Gastrocnemius medialis (tissue), 4 donors: Measurements from ENCODE around the gene GNAQ. TPM values are rescaled to one million over a fixed set of nuclear protein-coding genes. Genes with fewer than 3 reads are reported as not detected.

Experiments
- ATAC-seq, 2 donors: fragments of 150-250 bp; one replicate each; pipeline ENCODE4 v1.9.1; 2016
- DNase-seq, 2 donors: peaks; one replicate each; pipeline ENCODE4 v3.0.0-alpha.2; 2019
- H3K27ac ChIP-seq, 4 donors: fragments of 200-600 bp; sonication (generic); 1 replicate in 1 of 4; 2 replicates in 3 of 4; pipeline ENCODE4 v1.5.1; 2016 to 2018; ENCODE audit warnings: mild to moderate bottlenecking in 2 of 4, moderate library complexity in 1 of 4
- H3K27me3 ChIP-seq, 3 donors: fragments of 200-600 bp; sonication (generic) in 2 of 3; 1 replicate in 1 of 3; 2 replicates in 2 of 3; pipeline versions ENCODE4 v1.5.1 to v1.6.0; 2016 to 2019; ENCODE audit warnings: mild to moderate bottlenecking in 1 of 3, moderate library complexity in 1 of 3
- H3K36me3 ChIP-seq, 2 donors: fragments of 200-600 bp; sonication (generic) in 1 of 2; one replicate each; pipeline ENCODE4 v1.5.1; 2017 to 2018
- H3K4me1 ChIP-seq, 2 donors: fragments of 200-600 bp; sonication (generic) in 1 of 2; one replicate each; pipeline ENCODE4 v1.5.1; 2016 to 2017; ENCODE audit warnings: mild to moderate bottlenecking in 2 of 2
- H3K4me3 ChIP-seq, 4 donors: fragments of 200-600 bp; sonication (generic) in 3 of 4; 1 replicate in 1 of 4; 2 replicates in 3 of 4; pipeline ENCODE4 v1.5.1; 2016 to 2019; ENCODE audit warnings: mild to moderate bottlenecking in 2 of 4
- H3K9me3 ChIP-seq, 3 donors: fragments of 200-600 bp; sonication (generic) in 2 of 3; 1 replicate in 1 of 3; 2 replicates in 2 of 3; pipeline ENCODE4 v1.5.1; 2016 to 2019
- CTCF ChIP-seq, 5 experiments: fragments of 450-650 bp in 3 of 5; fragments of 200-600 bp in 2 of 5; sonication (generic) in 2 of 5; IDR thresholded peaks in 4 of 5; conservative IDR thresholded peaks in 1 of 5; 1 replicate in 4 of 5; 2 replicates in 1 of 5; pipeline ENCODE4 v1.5.1; 2016 to 2019; ENCODE audit warnings: antibody characterized with exemption in 5 of 5, mild to moderate bottlenecking in 3 of 5, moderate library complexity in 3 of 5
- POLR2A ChIP-seq, 2 donors: fragments of 450-650 bp; IDR thresholded peaks; one replicate each; pipeline ENCODE4 v1.6.1; 2017; ENCODE audit warnings: antibody characterized with exemption in 2 of 2, mild to moderate bottlenecking in 2 of 2, moderate library complexity in 2 of 2
- in situ Hi-C, 4 donors: fragments of 200-750 bp; cut with MboI; loops; one replicate each; pipeline versions ENCODE4 v1.15.0 to v1.8.0; 2017; ENCODE audit warnings: low sequenced_read_pairs in 4 of 4
- intact Hi-C: fragments of 100-400 bp; cut with DNase I; formaldehyde crosslinking; loops from one replicate; pipeline ENCODE4 v1.15.1; 2023; ENCODE audit warnings: low total_unique reads
- total RNA-seq, 4 donors: library from RNA; depleted of rRNA; stranded (reverse); fragments of >200 nt; gene quantifications; one replicate each; pipeline versions ENCODE4 v1.1.0 to v1.2.3, GENCODE V29; 2016

GNAQ gene
- total RNA-seq, 4 donors from 2014 or later = 11.3 to 25.9 (median 18.7) TPM

DNA sequence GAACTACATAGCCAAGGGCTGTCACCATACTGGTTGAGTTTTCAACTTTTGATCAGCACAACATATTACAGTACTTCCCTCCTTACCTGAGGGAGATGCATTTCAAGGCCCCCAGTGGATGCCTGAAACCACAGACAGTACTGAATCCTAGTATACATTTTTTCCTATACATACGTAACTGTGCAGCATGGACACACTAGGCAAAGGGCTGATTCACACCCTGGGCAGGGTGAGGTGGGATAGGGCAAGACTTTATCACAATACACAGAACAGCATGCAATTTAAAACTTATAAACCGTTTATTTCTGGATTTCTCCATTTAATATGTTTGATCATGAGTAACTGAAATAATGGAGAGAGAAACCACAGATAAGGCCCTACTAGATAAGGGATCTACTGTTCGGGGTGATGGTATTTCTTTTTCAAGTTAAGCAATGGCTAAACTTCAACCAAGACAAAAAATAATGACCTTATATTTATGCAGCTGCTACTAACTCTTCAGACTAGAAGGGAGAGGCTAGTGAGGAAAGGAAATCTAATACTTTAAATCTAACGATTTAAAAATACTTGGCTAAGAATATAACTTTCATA, 196.6 kb downstream of the GNAQ start:
- Histone ChIP-seq H3K27me3 (no peaks in the 10 kb centered on the region), H3K4me3 (no peak overlapping the region), H3K36me3 (no peaks in the 10 kb centered on the region), H3K9me3 (no peaks in the 10 kb centered on the region), H3K27ac (no peak overlapping the region), H3K4me1 (peaks cover 0 to 6% of the 10 kb centered on the region in 2 donors)
- intact Hi-C loops (no loop called here), in situ Hi-C loops (loop anchor here in 1 of 4 donors (25.0 kb wide), 1 partner anchor 202 kb away; the partner anchor contains the start of gene GNAQ)
- no peak for DNase-seq
- TF ChIP-seq CTCF (IDR thresholded peaks at IDR 0.05 in 4 of 5, conservative IDR thresholded peaks at IDR 0.05 in 1 of 5) = no peak
- no peak for TF ChIP-seq POLR2A (IDR thresholded peaks at IDR 0.05)
- no peak for ATAC-seq

- H3K9me3 ChIP-seq = no peaks in the 10 kb centered on the region
- H3K27ac ChIP-seq = no peak overlapping the region
- in situ Hi-C loops = loop anchor here in 1 of 4 donors (25.0 kb wide), 1 partner anchor 204 kb away; the partner anchor contains the start of gene GNAQ
- no peak for ATAC-seq
- H3K36me3 ChIP-seq = no peaks in the 10 kb centered on the region
- H3K4me1 ChIP-seq = peaks cover 0 to 6% of the 10 kb centered on the region in 2 donors
- no peaks in the 10 kb centered on the region for H3K27me3 ChIP-seq
- no peak overlapping the region for H3K4me3 ChIP-seq
- DNase-seq = no peak
- no peak for TF ChIP-seq POLR2A (IDR thresholded peaks at IDR 0.05)
- no peak for TF ChIP-seq CTCF (IDR thresholded peaks at IDR 0.05 in 4 of 5, conservative IDR thresholded peaks at IDR 0.05 in 1 of 5)
- intact Hi-C loops = no loop called here
Observed at GRCh38 chr9:77833561-77834429, 197.8 kb downstream of the GNAQ start.

DNA sequence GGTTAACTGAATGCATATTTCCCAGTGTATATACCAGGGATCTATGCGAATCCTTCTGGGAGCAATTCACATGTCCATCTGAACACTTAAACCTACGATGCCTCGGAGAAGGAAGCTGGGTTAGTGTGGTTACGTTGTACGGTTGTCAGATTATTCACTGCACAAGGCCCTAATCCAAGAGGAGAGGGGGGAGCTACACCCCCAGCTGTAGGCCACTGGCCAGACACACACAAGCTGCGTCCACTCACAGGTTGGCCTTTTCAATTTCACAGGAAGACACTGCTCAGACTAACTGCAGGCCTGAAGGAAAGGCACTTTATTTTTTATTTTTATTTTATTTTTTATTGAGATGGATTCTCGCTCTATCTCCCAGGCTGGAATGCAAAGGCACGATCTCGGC, 199.0 kb downstream of the GNAQ start:
- Histone ChIP-seq H3K27ac (no peak overlapping the region), H3K27me3 (no peaks in the 10 kb centered on the region), H3K4me1 (peaks cover 0 to 7% of the 10 kb centered on the region in 2 donors), H3K9me3 (no peaks in the 10 kb centered on the region), H3K4me3 (no peak overlapping the region), H3K36me3 (no peaks in the 10 kb centered on the region)
- DNase-seq = no peak
- no peak for ATAC-seq
- intact Hi-C loops = no loop called here
- TF ChIP-seq POLR2A (IDR thresholded peaks at IDR 0.05) (no peak), CTCF (IDR thresholded peaks at IDR 0.05 in 4 of 5, conservative IDR thresholded peaks at IDR 0.05 in 1 of 5) (no peak)
- in situ Hi-C loops = loop anchor here in 1 of 4 donors (25.0 kb wide), 1 partner anchor 205 kb away; the partner anchor contains the start of gene GNAQ

DNA sequence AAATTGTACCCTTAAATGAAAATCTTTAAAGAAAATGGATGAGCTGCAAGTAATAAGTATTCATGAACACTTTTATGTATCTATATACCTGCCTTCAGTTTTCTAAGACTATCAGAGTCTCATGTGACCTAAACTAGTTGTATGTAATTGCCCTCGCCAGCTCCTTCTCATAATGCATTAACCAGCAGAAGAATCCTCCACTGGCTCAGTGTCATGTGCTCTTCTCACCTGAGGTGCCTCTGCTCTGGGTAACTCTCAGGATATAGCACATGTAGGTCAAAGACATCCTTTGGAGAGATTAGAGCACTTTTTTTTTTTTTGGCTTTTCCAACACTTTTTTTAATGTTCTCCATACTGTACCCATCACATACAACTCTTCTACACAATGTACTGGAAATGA, 199.8 kb downstream of the GNAQ start:
- intact Hi-C loops = no loop called here
- Histone ChIP-seq H3K27me3 (no peaks in the 10 kb centered on the region), H3K4me3 (no peak overlapping the region), H3K36me3 (no peaks in the 10 kb centered on the region), H3K9me3 (no peaks in the 10 kb centered on the region), H3K4me1 (peaks cover 5 to 16% of the 10 kb centered on the region in 2 donors), H3K27ac (no peak overlapping the region)
- DNase-seq = no peak
- ATAC-seq = no peak
- in situ Hi-C loops = loop anchor here in 1 of 4 donors (25.0 kb wide), 1 partner anchor 206 kb away; the partner anchor contains the start of gene GNAQ
- TF ChIP-seq CTCF (IDR thresholded peaks at IDR 0.05 in 4 of 5, conservative IDR thresholded peaks at IDR 0.05 in 1 of 5) = no peak
- TF ChIP-seq POLR2A (IDR thresholded peaks at IDR 0.05) = no peak
